ENCODE data around the gene PCYT1A. TPM values are rescaled to one million over a fixed set of nuclear protein-coding genes. Genes with fewer than 3 reads are reported as not detected.
"Not testable (repeated sequence)": the region's sequence is repeated elsewhere in the genome, so short reads cannot be mapped to it uniquely, and the experiment has no call there.

The PCYT1A gene
- total and polyA plus RNA-seq, 3 donors from 2014 or later = 51.3 to 69.3 (median 66.0) TPM

GRCh38 chr3:196254376-196255283 lies 32.9 kb downstream of the PCYT1A start:
- intact Hi-C loops (cut with DNase I; ENCODE audit: low total_unique reads) = loop anchor here (10.0 kb wide), 1 partner anchor 260 kb away; the partner anchor contains the start of gene SMCO1
- 71 to 81% methylated on average over 5 of the region's 5 CpGs for WGBS, 2 donors
- no peaks in the 10 kb centered on the region for H3K4me1 ChIP-seq

GRCh38 chr3:196251918-196252317 lies 35.6 kb downstream of the PCYT1A start:
- Histone ChIP-seq H3K9me3 (no peaks in the 10 kb centered on the region), H3K27ac (no peak overlapping the region), H3K27me3 (no peaks in the 10 kb centered on the region), H3K36me3 (ENCODE audit: low read depth, missing control alignments) (no peaks in the 10 kb centered on the region), H3K4me3 (no peak overlapping the region), H3K4me1 (no peaks in the 10 kb centered on the region)
- no peak for DNase-seq
- intact Hi-C loops (cut with DNase I; ENCODE audit: low total_unique reads) = loop anchor here (10.0 kb wide), 1 partner anchor 263 kb away; the partner anchor contains the start of gene SMCO1
- 95 to 97% methylated on average over 16 of the region's 16 CpGs for WGBS, 2 donors
- TF ChIP-seq POLR2A (IDR thresholded peaks at IDR 0.05) (no peak), CTCF (IDR thresholded peaks at IDR 0.05) (no peak)

More at GRCh38 chr3:196254376-196255283, 32.9 kb downstream of the PCYT1A start:
- Histone ChIP-seq H3K9me3 (no peaks in the 10 kb centered on the region), H3K27ac (no peak overlapping the region), H3K27me3 (no peaks in the 10 kb centered on the region), H3K4me3 (no peak overlapping the region), H3K36me3 (ENCODE audit: low read depth, missing control alignments) (no peaks in the 10 kb centered on the region)
- no peak for DNase-seq
- TF ChIP-seq POLR2A (IDR thresholded peaks at IDR 0.05) (no peak), CTCF (IDR thresholded peaks at IDR 0.05) (no peak)

GRCh38 chr3:196246612-196247308 lies 40.8 kb downstream of the PCYT1A start:
- Histone ChIP-seq H3K4me3 (no peak overlapping the region), H3K27me3 (no peaks in the 10 kb centered on the region), H3K9me3 (no peaks in the 10 kb centered on the region), H3K4me1 (no peaks in the 10 kb centered on the region), H3K27ac (no peak overlapping the region), H3K36me3 (ENCODE audit: low read depth, missing control alignments) (no peaks in the 10 kb centered on the region)
- TF ChIP-seq POLR2A (IDR thresholded peaks at IDR 0.05) = no peak
- WGBS, 2 donors = 88 to 91% methylated on average over 13 of the region's 13 CpGs
- DNase-seq = no peak
- intact Hi-C loops (cut with DNase I; ENCODE audit: low total_unique reads) = no loop called here

GRCh38 chr3:196244166-196244565 lies 43.4 kb downstream of the PCYT1A start:
- DNase-seq; intact Hi-C loops (cut with DNase I; ENCODE audit: low total_unique reads); H3K27me3 ChIP-seq; H3K36me3 ChIP-seq (ENCODE audit: low read depth, missing control alignments); H3K9me3 ChIP-seq; H3K27ac ChIP-seq; H3K4me3 ChIP-seq: not testable (repeated sequence)
- WGBS, 2 donors = 77 to 91% methylated on average over 22 to 34 of the region's 34 CpGs
- peaks cover 12% of the 10 kb centered on the region for H3K4me1 ChIP-seq

- intact Hi-C loops (cut with DNase I; ENCODE audit: low total_unique reads) = no loop called here
- Histone ChIP-seq H3K4me1 (peaks cover 31% of the 10 kb centered on the region), H3K27ac (no peak overlapping the region), H3K27me3 (no peaks in the 10 kb centered on the region), H3K4me3 (no peak overlapping the region), H3K36me3 (ENCODE audit: low read depth, missing control alignments) (no peaks in the 10 kb centered on the region), H3K9me3 (no peaks in the 10 kb centered on the region)
- TF ChIP-seq POLR2A (IDR thresholded peaks at IDR 0.05) (no peak), CTCF (IDR thresholded peaks at IDR 0.05) (no peak)
- 83 to 84% methylated on average over 8 of the region's 8 CpGs for WGBS, 2 donors
- no peak for DNase-seq
Observed at GRCh38 chr3:196241704-196242103, 45.8 kb downstream of the PCYT1A start.

All from testis (tissue), 3 donors.